Sigmoid colon (tissue), 4 donors: ENCODE measurements around the gene GRID2.

Experiments used
- CTCF ChIP-seq, 4 experiments: fragments of 450-650 bp in 3 of 4; fragments of 200-600 bp in 1 of 4; IDR thresholded peaks; one replicate each; pipeline ENCODE4 v1.5.1; 2016 to 2019; ENCODE audit warnings: antibody characterized with exemption in 4 of 4, mild to moderate bottlenecking in 3 of 4, moderate library complexity in 2 of 4
- EP300 ChIP-seq, 4 donors: sonication (generic); formaldehyde crosslinking; IDR thresholded peaks; one replicate each; pipeline ENCODE4 v1.6.1; 2017; ENCODE audit warnings: antibody characterized with exemption in 4 of 4
- POLR2A ChIP-seq, 2 donors: fragments of 450-650 bp; IDR thresholded peaks; one replicate each; pipeline ENCODE4 v1.6.1; 2016; ENCODE audit warnings: antibody characterized with exemption in 2 of 2, mild to moderate bottlenecking in 2 of 2, moderate library complexity in 2 of 2
- POLR2AphosphoS5 ChIP-seq, 4 donors: sonication (generic); formaldehyde crosslinking; IDR thresholded peaks; one replicate each; pipeline ENCODE4 v1.6.1; 2017; ENCODE audit warnings: antibody characterized with exemption in 4 of 4

- TF ChIP-seq CTCF (IDR thresholded peaks at IDR 0.05) = no peak
- TF ChIP-seq POLR2A (IDR thresholded peaks at IDR 0.05) = no peak
- no peak for TF ChIP-seq EP300 (IDR thresholded peaks at IDR 0.05)
- no peak for TF ChIP-seq POLR2AphosphoS5 (IDR thresholded peaks at IDR 0.05)
These were observed 789.0 kb downstream of the GRID2 start for GRCh38 chr4:93092765-93093164.
